Activated B cell treated with CpG ODN at 0.5 μM for 24 hours (primary cell): ENCODE results near the gene CCDC102B. TPM values are rescaled to one million over a fixed set of nuclear protein-coding genes. Genes with fewer than 3 reads are reported as not detected.

Source experiments
- ATAC-seq: fragments of 200-7000 bp; cut with Tn5 transposase; one replicate; pipeline ENCODE4 v1.10.0; 2021; ENCODE audit warnings: low read depth, mild to moderate bottlenecking, moderate library complexity
- CTCF ChIA-PET: fragments of 350-600 bp; sonication (Branson Sonifier 250); formaldehyde crosslinking; loops from one replicate; lab custom pipeline; 2021; ENCODE audit warnings: antibody characterized with exemption; lab: Charles Lee
- POLR2A ChIA-PET: fragments of 350-600 bp; sonication (Branson Sonifier 250); formaldehyde crosslinking; loops from one replicate; lab custom pipeline; 2021; ENCODE audit warnings: antibody characterized with exemption; lab: Charles Lee
- DNase-seq: peaks from one replicate; pipeline ENCODE4 v3.0.0; 2022
- H3K27ac Mint-ChIP-seq: one replicate; pipeline ENCODE4 v1.8.0; 2020; ENCODE audit warnings: mixed read lengths
- H3K27me3 Mint-ChIP-seq: one replicate; pipeline ENCODE4 v1.8.0; 2021; ENCODE audit warnings: mixed read lengths
- H3K36me3 Mint-ChIP-seq: one replicate; pipeline ENCODE4 v1.8.0; 2021; ENCODE audit warnings: low read depth, mixed read lengths
- H3K4me1 Mint-ChIP-seq: one replicate; pipeline ENCODE4 v1.8.0; 2021; ENCODE audit warnings: mixed read lengths
- H3K4me3 Mint-ChIP-seq: one replicate; pipeline ENCODE4 v1.8.0; 2020; ENCODE audit warnings: mild to moderate bottlenecking, mixed read lengths
- H3K9me3 Mint-ChIP-seq: one replicate; pipeline ENCODE4 v1.8.0; 2020; ENCODE audit warnings: mixed read lengths
- CTCF ChIP-seq: fragments of 200-600 bp; IDR thresholded peaks from one replicate; pipeline ENCODE4 v1.8.0; 2022; ENCODE audit warnings: antibody characterized with exemption, mild to moderate bottlenecking
- intact Hi-C: fragments of 100-400 bp; cut with micrococcal nuclease; formaldehyde crosslinking; loops from one replicate; pipeline ENCODE4 v1.15.1; 2024
- total RNA-seq: library from RNA; stranded (reverse); gene quantifications from 2 replicates; pipeline ENCODE4 v1.2.3, GENCODE V29; 2022

The CCDC102B gene
- total RNA-seq, 1 donor from 2014 or later, result 1.8 TPM

GRCh38 chr18:68956650-68957049 lies 158.8 kb downstream of the CCDC102B start:
- ChIA-PET POLR2A (no interaction called here), CTCF (no interaction called here)
- ATAC-seq (no peak), DNase-seq (no peak)
- H3K27ac Mint-ChIP-seq, result no peak overlapping the region
- no peak overlapping the region for H3K4me3 Mint-ChIP-seq
- intact Hi-C loops, result no loop called here
- H3K36me3 Mint-ChIP-seq, result no peaks in the 10 kb centered on the region
- H3K9me3 Mint-ChIP-seq, result peaks cover 2% of the 10 kb centered on the region
- no peak for TF ChIP-seq CTCF
- H3K4me1 Mint-ChIP-seq, result no peaks in the 10 kb centered on the region
- no peaks in the 10 kb centered on the region for H3K27me3 Mint-ChIP-seq

- no peak overlapping the region for H3K27ac Mint-ChIP-seq
- ChIA-PET CTCF (no interaction called here), POLR2A (no interaction called here)
- H3K36me3 Mint-ChIP-seq, result no peaks in the 10 kb centered on the region
- ATAC-seq (no peak), DNase-seq (no peak)
- no peak for TF ChIP-seq CTCF
- H3K9me3 Mint-ChIP-seq, result no peaks in the 10 kb centered on the region
- no peak overlapping the region for H3K4me3 Mint-ChIP-seq
- intact Hi-C loops, result no loop called here
- H3K27me3 Mint-ChIP-seq, result no peaks in the 10 kb centered on the region
- H3K4me1 Mint-ChIP-seq, result no peaks in the 10 kb centered on the region
These were observed 162.5 kb downstream of the CCDC102B start for GRCh38 chr18:68960355-68960754.

- H3K4me3 Mint-ChIP-seq, result no peak overlapping the region
- ChIA-PET POLR2A (no interaction called here), CTCF (no interaction called here)
- ATAC-seq, result no peak
- DNase-seq, result no peak
- H3K4me1 Mint-ChIP-seq, result no peaks in the 10 kb centered on the region
- H3K27ac Mint-ChIP-seq, result no peak overlapping the region
- H3K9me3 Mint-ChIP-seq, result no peaks in the 10 kb centered on the region
- intact Hi-C loops, result no loop called here
- no peaks in the 10 kb centered on the region for H3K36me3 Mint-ChIP-seq
- no peaks in the 10 kb centered on the region for H3K27me3 Mint-ChIP-seq
- TF ChIP-seq CTCF, result no peak
These were observed 164.7 kb downstream of the CCDC102B start for GRCh38 chr18:68962623-68963022.

DNA sequence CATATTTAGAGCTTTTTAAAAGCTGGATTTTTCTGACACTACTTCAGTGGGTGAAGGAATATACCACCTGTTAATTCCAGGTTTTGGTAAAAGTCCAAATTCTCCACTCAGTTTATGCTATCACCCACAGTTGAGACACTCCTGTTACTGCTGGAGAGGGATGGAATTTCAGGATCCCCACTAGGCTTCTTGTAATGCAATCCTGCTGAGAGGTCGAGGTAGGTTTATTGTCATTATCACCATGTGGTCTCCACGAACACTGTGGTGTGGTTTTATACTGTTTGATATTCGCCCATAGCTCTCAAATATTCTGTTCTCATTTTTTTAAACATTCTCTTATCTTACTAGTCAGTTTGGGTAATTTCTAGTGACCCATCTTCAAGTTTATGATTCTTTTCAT lies 167.9 kb downstream of the CCDC102B start:
- ChIA-PET POLR2A (no interaction called here), CTCF (no interaction called here)
- no peaks in the 10 kb centered on the region for H3K36me3 Mint-ChIP-seq
- DNase-seq, result no peak
- intact Hi-C loops, result no loop called here
- no peak for ATAC-seq
- no peak overlapping the region for H3K27ac Mint-ChIP-seq
- H3K9me3 Mint-ChIP-seq, result no peaks in the 10 kb centered on the region
- no peaks in the 10 kb centered on the region for H3K4me1 Mint-ChIP-seq
- TF ChIP-seq CTCF, result no peak
- H3K27me3 Mint-ChIP-seq, result no peaks in the 10 kb centered on the region
- H3K4me3 Mint-ChIP-seq, result no peak overlapping the region

GRCh38 chr18:68969027-68969426 lies 171.1 kb downstream of the CCDC102B start:
- intact Hi-C loops, result no loop called here
- no peak overlapping the region for H3K27ac Mint-ChIP-seq
- POLR2A ChIA-PET, result no interaction called here

More at GRCh38 chr18:68969027-68969426, 171.1 kb downstream of the CCDC102B start:
- ATAC-seq, result no peak
- H3K36me3 Mint-ChIP-seq, result no peaks in the 10 kb centered on the region
- H3K27me3 Mint-ChIP-seq, result no peaks in the 10 kb centered on the region
- TF ChIP-seq CTCF, result no peak
- H3K4me1 Mint-ChIP-seq, result no peaks in the 10 kb centered on the region
- CTCF ChIA-PET, result no interaction called here
- DNase-seq, result no peak
- no peaks in the 10 kb centered on the region for H3K9me3 Mint-ChIP-seq
- no peak overlapping the region for H3K4me3 Mint-ChIP-seq
